CD8-positive, alpha-beta memory T cell (primary cell): ENCODE measurements around the gene CDC14B. TPM values are rescaled to one million over a fixed set of nuclear protein-coding genes. Genes with fewer than 3 reads are reported as not detected.

Source experiments
- CTCF ChIA-PET: fragments of 350-600 bp; sonication (Branson Sonifier 250); formaldehyde crosslinking; loops from one replicate; lab custom pipeline; 2021; ENCODE audit warnings: antibody characterized with exemption; lab: Charles Lee
- POLR2A ChIA-PET: fragments of 350-600 bp; sonication (Branson Sonifier 250); formaldehyde crosslinking; loops from one replicate; lab custom pipeline; 2021; ENCODE audit warnings: antibody characterized with exemption; lab: Charles Lee
- DNase-seq, 5 donors: peaks; one replicate each; pipeline versions ENCODE4 v3.0.0 to v3.0.0-alpha.2; 2020 to 2022; ENCODE audit warnings: mixed read lengths in 1 of 5
- H3K27ac ChIP-seq: one replicate; pipeline ENCODE4 v1.7.0; 2013; ENCODE audit warnings: low read depth, mild to moderate bottlenecking, low read length, moderate library complexity
- H3K27me3 ChIP-seq: 2 replicates; pipeline ENCODE4 v1.7.0; 2013; ENCODE audit warnings: low read length, mild to moderate bottlenecking; ENCODE audit not compliant: insufficient read depth, poor library complexity, severe bottlenecking
- H3K36me3 ChIP-seq: 2 replicates; pipeline ENCODE4 v1.7.0; 2013; ENCODE audit warnings: mild to moderate bottlenecking, low read length, moderate library complexity; ENCODE audit not compliant: insufficient read depth
- H3K4me1 ChIP-seq: 2 replicates; pipeline ENCODE4 v1.7.0; 2013; ENCODE audit warnings: mild to moderate bottlenecking, low read length, moderate library complexity; ENCODE audit not compliant: insufficient read depth
- H3K4me3 ChIP-seq: 2 replicates; pipeline ENCODE4 v1.7.0; 2013; ENCODE audit warnings: mild to moderate bottlenecking, low read length
- H3K9me3 ChIP-seq: 2 replicates; pipeline ENCODE4 v1.7.0; 2013; ENCODE audit warnings: mild to moderate bottlenecking, low read length
- H3K27ac Mint-ChIP-seq, 8 donors: one replicate each; pipeline ENCODE4 v1.8.0; 2020 to 2021; ENCODE audit warnings: mixed read lengths in 8 of 8, mild to moderate bottlenecking in 6 of 8, inconsistent platforms in 3 of 8, moderate library complexity in 3 of 8
- H3K27me3 Mint-ChIP-seq, 2 donors: one replicate each; pipeline ENCODE4 v1.8.0; 2020 to 2021; ENCODE audit warnings: mixed read lengths in 2 of 2, mild to moderate bottlenecking in 1 of 2, moderate library complexity in 1 of 2
- H3K36me3 Mint-ChIP-seq, 3 donors: one replicate each; pipeline ENCODE4 v1.8.0; 2020 to 2021; ENCODE audit warnings: mixed read lengths in 3 of 3, inconsistent platforms in 1 of 3, mild to moderate bottlenecking in 1 of 3
- H3K4me1 Mint-ChIP-seq, 3 donors: one replicate each; pipeline ENCODE4 v1.8.0; 2020 to 2021; ENCODE audit warnings: mixed read lengths in 3 of 3, inconsistent platforms in 1 of 3, mild to moderate bottlenecking in 1 of 3
- H3K4me3 Mint-ChIP-seq, 7 donors: one replicate each; pipeline ENCODE4 v1.8.0; 2020 to 2021; ENCODE audit warnings: mixed read lengths in 7 of 7, mild to moderate bottlenecking in 6 of 7, moderate library complexity in 4 of 7, inconsistent platforms in 2 of 7
- H3K9me3 Mint-ChIP-seq, 5 donors: one replicate each; pipeline ENCODE4 v1.8.0; 2020 to 2022; ENCODE audit warnings: mixed read lengths in 5 of 5, mild to moderate bottlenecking in 3 of 5, moderate library complexity in 2 of 5, inconsistent platforms in 1 of 5
- polyA plus RNA-seq: library from polyadenylated mRNA; unstranded; fragments of 300-500 nt; fragmentation: Illumina TruSeq; gene quantifications from one replicate; pipeline ENCODE4 v1.2.3, GENCODE V29; 2021
- total RNA-seq, 2 experiments: library from RNA; stranded (reverse); gene quantifications; one replicate each; pipeline ENCODE4 v1.2.3, GENCODE V29; 2021

CDC14B gene
- total and polyA plus RNA-seq, 3 experiments from 2014 or later, result 4.6 to 8.2 (median 6.3) TPM

- peaks cover 0 to 54% (median 26%) of the 10 kb centered on the region in 3 donors for H3K36me3 Mint-ChIP-seq
- peak overlapping the region in 1 of 8 donors; percentile 77 for H3K27ac Mint-ChIP-seq
- Histone ChIP-seq H3K4me1 (no peaks in the 10 kb centered on the region), H3K9me3 (no peaks in the 10 kb centered on the region), H3K27me3 (no peaks in the 10 kb centered on the region), H3K36me3 (no peaks in the 10 kb centered on the region), H3K27ac (no peak overlapping the region), H3K4me3 (no peak overlapping the region)
- POLR2A ChIA-PET, result no interaction called here
- CTCF ChIA-PET, result no interaction called here
- H3K9me3 Mint-ChIP-seq, result no peaks in the 10 kb centered on the region
- DNase-seq, result no peak
- H3K27me3 Mint-ChIP-seq, result peaks cover 0 to 2% of the 10 kb centered on the region in 2 donors
- H3K4me1 Mint-ChIP-seq, result peaks cover 5 to 8% (median 7%) of the 10 kb centered on the region in 3 donors
- no peak overlapping the region for H3K4me3 Mint-ChIP-seq
These were observed 126.6 kb downstream of the CDC14B start for GRCh38 chr9:96492993-96493531.

GRCh38 chr9:96491880-96492525, 127.6 kb downstream of the CDC14B start:
- Mint-ChIP-seq H3K36me3 (peaks cover 0 to 62% (median 27%) of the 10 kb centered on the region in 3 donors), H3K27me3 (peaks cover 0 to 2% of the 10 kb centered on the region in 2 donors), H3K4me1 (peaks cover 5 to 8% (median 7%) of the 10 kb centered on the region in 3 donors), H3K9me3 (no peaks in the 10 kb centered on the region), H3K4me3 (peak overlapping the region in 1 of 7 donors; percentile 49), H3K27ac (peak overlapping the region in 4 of 8 donors; percentile 44 to 88 (median 80))
- no peaks in the 10 kb centered on the region for H3K4me1 ChIP-seq
- no peaks in the 10 kb centered on the region for H3K27me3 ChIP-seq
- no peaks in the 10 kb centered on the region for H3K9me3 ChIP-seq
- H3K4me3 ChIP-seq, result no peak overlapping the region
- ChIA-PET POLR2A (no interaction called here), CTCF (no interaction called here)
- no peak overlapping the region for H3K27ac ChIP-seq
- H3K36me3 ChIP-seq, result no peaks in the 10 kb centered on the region
- no peak for DNase-seq

GRCh38 chr9:96491079-96491879, 128.4 kb downstream of the CDC14B start:
- ChIA-PET POLR2A (no interaction called here), CTCF (no interaction called here)
- Mint-ChIP-seq H3K4me3 (peak overlapping the region in 1 of 7 donors; percentile 49), H3K27me3 (peaks cover 0 to 2% of the 10 kb centered on the region in 2 donors), H3K9me3 (no peaks in the 10 kb centered on the region), H3K27ac (peak overlapping the region in 5 of 8 donors; percentile 23 to 88 (median 77)), H3K36me3 (peaks cover 0 to 70% (median 29%) of the 10 kb centered on the region in 3 donors), H3K4me1 (peaks cover 5 to 8% (median 7%) of the 10 kb centered on the region in 3 donors)
- Histone ChIP-seq H3K27me3 (no peaks in the 10 kb centered on the region), H3K4me1 (no peaks in the 10 kb centered on the region), H3K9me3 (no peaks in the 10 kb centered on the region), H3K27ac (no peak overlapping the region), H3K36me3 (no peaks in the 10 kb centered on the region), H3K4me3 (no peak overlapping the region)
- peak in 2 of 5 donors; percentile 25 to 43 for DNase-seq

DNA sequence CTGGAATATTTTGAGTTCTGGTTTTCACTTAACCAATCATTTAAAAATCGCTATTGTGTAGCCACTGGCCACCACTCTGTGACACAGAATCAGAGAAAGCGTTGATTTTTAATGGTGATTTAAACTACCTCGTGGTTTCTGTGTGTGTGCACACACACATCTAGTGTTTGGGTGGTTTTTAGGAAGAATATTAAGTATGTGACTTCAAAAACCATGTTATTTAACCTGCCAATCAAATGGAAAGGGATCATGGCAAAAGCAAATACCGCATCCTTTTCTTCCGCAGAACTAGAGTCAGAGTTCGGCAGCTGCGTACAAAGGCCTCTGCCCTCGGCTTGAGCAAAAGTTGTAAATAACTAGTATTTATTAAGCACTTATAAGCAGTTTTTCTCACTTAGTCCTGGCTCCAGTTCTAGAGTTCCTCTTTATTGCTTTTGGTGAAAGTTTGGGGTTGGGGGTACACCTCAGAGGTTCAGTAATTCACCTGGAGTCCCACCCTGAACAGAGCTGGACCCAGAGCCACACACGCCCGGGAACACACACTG, 129.0 kb downstream of the CDC14B start:
- no peak for DNase-seq
- H3K4me1 Mint-ChIP-seq, result peaks cover 7 to 8% (median 7%) of the 10 kb centered on the region in 3 donors
- peaks cover 0 to 2% of the 10 kb centered on the region in 2 donors for H3K27me3 Mint-ChIP-seq
- H3K27me3 ChIP-seq, result no peaks in the 10 kb centered on the region
- no peak overlapping the region for H3K27ac ChIP-seq
- no peaks in the 10 kb centered on the region for H3K9me3 Mint-ChIP-seq
- no peaks in the 10 kb centered on the region for H3K9me3 ChIP-seq
- no peak overlapping the region for H3K4me3 Mint-ChIP-seq
- ChIA-PET POLR2A (no interaction called here), CTCF (no interaction called here)
- no peak overlapping the region for H3K4me3 ChIP-seq
- peak overlapping the region in 2 of 8 donors; percentile 17 to 22 for H3K27ac Mint-ChIP-seq
- H3K36me3 Mint-ChIP-seq, result peaks cover 3 to 70% (median 34%) of the 10 kb centered on the region in 3 donors
- no peaks in the 10 kb centered on the region for H3K36me3 ChIP-seq
- H3K4me1 ChIP-seq, result no peaks in the 10 kb centered on the region

- no peak overlapping the region for H3K27ac Mint-ChIP-seq
These were observed 130.1 kb downstream of the CDC14B start for GRCh38 chr9:96489482-96489979.

GRCh38 chr9:96487949-96488348, 131.7 kb downstream of the CDC14B start:
- Histone ChIP-seq H3K9me3 (no peaks in the 10 kb centered on the region), H3K4me3 (no peak overlapping the region), H3K27me3 (no peaks in the 10 kb centered on the region), H3K36me3 (peaks cover under 1% of the 10 kb centered on the region), H3K4me1 (no peaks in the 10 kb centered on the region), H3K27ac (no peak overlapping the region)
- no peaks in the 10 kb centered on the region for H3K27me3 Mint-ChIP-seq
- peaks cover 7 to 16% (median 8%) of the 10 kb centered on the region in 3 donors for H3K4me1 Mint-ChIP-seq
- H3K9me3 Mint-ChIP-seq, result no peaks in the 10 kb centered on the region
- no peak overlapping the region for H3K4me3 Mint-ChIP-seq
- ChIA-PET POLR2A (no interaction called here), CTCF (no interaction called here)
- no peak for DNase-seq
- H3K36me3 Mint-ChIP-seq, result peaks cover 7 to 83% (median 43%) of the 10 kb centered on the region in 3 donors
- no peak overlapping the region for H3K27ac Mint-ChIP-seq

More at GRCh38 chr9:96489482-96489979, 130.1 kb downstream of the CDC14B start:
- Histone ChIP-seq H3K9me3 (no peaks in the 10 kb centered on the region), H3K27ac (no peak overlapping the region), H3K36me3 (no peaks in the 10 kb centered on the region), H3K4me1 (no peaks in the 10 kb centered on the region), H3K27me3 (no peaks in the 10 kb centered on the region), H3K4me3 (no peak overlapping the region)
- Mint-ChIP-seq H3K9me3 (no peaks in the 10 kb centered on the region), H3K4me1 (peaks cover 7 to 8% (median 7%) of the 10 kb centered on the region in 3 donors), H3K36me3 (peaks cover 7 to 77% (median 37%) of the 10 kb centered on the region in 3 donors), H3K27me3 (peaks cover 0 to 2% of the 10 kb centered on the region in 2 donors), H3K4me3 (no peak overlapping the region)
- no peak for DNase-seq
- POLR2A ChIA-PET, result no interaction called here
- CTCF ChIA-PET, result no interaction called here

DNA sequence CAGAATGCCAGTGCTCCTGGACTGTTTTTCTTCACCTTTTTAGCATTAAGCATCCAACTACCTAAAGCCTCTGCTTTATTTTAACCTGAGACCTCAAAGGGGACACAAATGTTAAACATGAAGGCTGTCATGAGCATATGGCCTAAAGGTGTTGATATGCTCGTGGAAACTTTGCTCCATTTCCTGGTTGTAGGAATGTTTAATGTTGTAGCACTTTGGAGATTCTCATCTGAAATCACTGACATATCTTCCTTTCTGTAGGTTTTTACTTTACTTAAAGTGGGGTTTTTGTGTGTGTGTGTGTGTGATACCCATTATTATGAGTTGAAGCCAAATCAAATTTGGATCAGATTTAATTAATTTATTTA, 132.6 kb downstream of the CDC14B start:
- peaks cover 7 to 92% (median 51%) of the 10 kb centered on the region in 3 donors for H3K36me3 Mint-ChIP-seq
- H3K27me3 Mint-ChIP-seq, result no peaks in the 10 kb centered on the region
- H3K27ac Mint-ChIP-seq, result peak overlapping the region in 1 of 8 donors; percentile 46
- H3K9me3 Mint-ChIP-seq, result no peaks in the 10 kb centered on the region
- ChIA-PET CTCF (no interaction called here), POLR2A (no interaction called here)
- Histone ChIP-seq H3K4me1 (no peaks in the 10 kb centered on the region), H3K9me3 (no peaks in the 10 kb centered on the region), H3K36me3 (peaks cover 4% of the 10 kb centered on the region), H3K27ac (no peak overlapping the region), H3K4me3 (no peak overlapping the region), H3K27me3 (no peaks in the 10 kb centered on the region)
- H3K4me1 Mint-ChIP-seq, result peaks cover 7 to 25% (median 12%) of the 10 kb centered on the region in 3 donors
- no peak overlapping the region for H3K4me3 Mint-ChIP-seq
- no peak for DNase-seq
